Activated CD4-positive, CD25-positive, alpha-beta regulatory T cell treated with anti-CD3 and anti-CD28 coated beads, Interleukin-2, amount 50 U/mL, for 72 hours (primary cell): ENCODE measurements around the gene PTGS1.
"Not testable (repeated sequence)": the region's sequence is repeated elsewhere in the genome, so short reads cannot be mapped to it uniquely, and the experiment has no call there.

ENCODE experiments used
- DNase-seq: peaks from one replicate; pipeline ENCODE4 v3.0.0; 2021

PTGS1 gene

GRCh38 chr9:122370869-122371755 is at the start of gene PTGS1:
PTGS1 (plus strand) TSS chr9:122371024; CDS start chr9:122371085, 61 bp downstream.
- DNase-seq, result no peak

GRCh38 chr9:122322553-122322952 is 48.3 kb upstream of the PTGS1 start:
- DNase-seq, result no peak

GRCh38 chr9:122324665-122325064 is 46.2 kb upstream of the PTGS1 start:
- not testable (repeated sequence) for DNase-seq

GRCh38 chr9:122325124-122325523 is 45.7 kb upstream of the PTGS1 start:
- DNase-seq, result no peak

- no peak for DNase-seq
These were observed 43.6 kb upstream of the PTGS1 start for GRCh38 chr9:122327175-122327574.

GRCh38 chr9:122329597-122329996 is 41.2 kb upstream of the PTGS1 start:
- no peak for DNase-seq

- DNase-seq, result not testable (repeated sequence)
These were observed 40.4 kb upstream of the PTGS1 start for GRCh38 chr9:122330466-122330865.

GRCh38 chr9:122331523-122331927 is 39.3 kb upstream of the PTGS1 start:
- DNase-seq, result no peak

- no peak for DNase-seq
These were observed 38.7 kb upstream of the PTGS1 start for GRCh38 chr9:122332083-122332482.

GRCh38 chr9:122332644-122333043 is 38.2 kb upstream of the PTGS1 start:
- no peak for DNase-seq

GRCh38 chr9:122333169-122333808 is 37.5 kb upstream of the PTGS1 start:
- no peak for DNase-seq

GRCh38 chr9:122334916-122335315 is 35.9 kb upstream of the PTGS1 start:
- no peak for DNase-seq

- DNase-seq, result no peak
These were observed 34.6 kb upstream of the PTGS1 start for GRCh38 chr9:122336189-122336588.

- DNase-seq, result no peak
These were observed 33.8 kb upstream of the PTGS1 start for GRCh38 chr9:122336866-122337555.

- no peak for DNase-seq
These were observed 33.3 kb upstream of the PTGS1 start for GRCh38 chr9:122337556-122337929.

GRCh38 chr9:122338536-122338935 is 32.3 kb upstream of the PTGS1 start:
- no peak for DNase-seq

GRCh38 chr9:122338994-122339393 is 31.8 kb upstream of the PTGS1 start:
- DNase-seq, result no peak

GRCh38 chr9:122339579-122339978 is 31.2 kb upstream of the PTGS1 start:
- DNase-seq, result no peak

GRCh38 chr9:122340161-122340560 is 30.7 kb upstream of the PTGS1 start:
- no peak for DNase-seq

GRCh38 chr9:122342323-122343050 is 28.3 kb upstream of the PTGS1 start:
- DNase-seq, result no peak

- DNase-seq, result no peak
These were observed 24.1 kb upstream of the PTGS1 start for GRCh38 chr9:122346478-122347347.
